ENCODE data around the gene RNF14.

The RNF14 gene

GRCh38 chr5:141973871-141974595 lies 5.1 kb downstream of the RNF14 start:
- H3K4me3 ChIP-seq (ENCODE audit: control insufficient read depth, low read depth, low read length): no peak overlapping the region
- DNase-seq (ENCODE audit: low read depth): no peak
- TF ChIP-seq CTCF (IDR thresholded peaks at IDR 0.05; ENCODE audit: control insufficient read depth, insufficient read depth, low read depth, low read length, missing control alignments): no peak

- TF ChIP-seq CTCF (IDR thresholded peaks at IDR 0.05; ENCODE audit: control insufficient read depth, insufficient read depth, low read depth, low read length, missing control alignments): no peak
- DNase-seq (ENCODE audit: low read depth): no peak
- H3K4me3 ChIP-seq (ENCODE audit: control insufficient read depth, low read depth, low read length): no peak overlapping the region
Observed at GRCh38 chr5:141976176-141976575, 7.3 kb downstream of the RNF14 start.

- TF ChIP-seq CTCF (IDR thresholded peaks at IDR 0.05; ENCODE audit: control insufficient read depth, insufficient read depth, low read depth, low read length, missing control alignments): no peak
- no peak overlapping the region for H3K4me3 ChIP-seq (ENCODE audit: control insufficient read depth, low read depth, low read length)
- no peak for DNase-seq (ENCODE audit: low read depth)
Observed at GRCh38 chr5:141978389-141978788, 9.5 kb downstream of the RNF14 start.

- no peak for TF ChIP-seq CTCF (IDR thresholded peaks at IDR 0.05; ENCODE audit: control insufficient read depth, insufficient read depth, low read depth, low read length, missing control alignments)
- H3K4me3 ChIP-seq (ENCODE audit: control insufficient read depth, low read depth, low read length): no peak overlapping the region
- DNase-seq (ENCODE audit: low read depth): no peak
Observed at GRCh38 chr5:141982626-141983025, 13.7 kb downstream of the RNF14 start.

- no peak overlapping the region for H3K4me3 ChIP-seq (ENCODE audit: control insufficient read depth, low read depth, low read length)
- DNase-seq (ENCODE audit: low read depth): no peak
- TF ChIP-seq CTCF (IDR thresholded peaks at IDR 0.05; ENCODE audit: control insufficient read depth, insufficient read depth, low read depth, low read length, missing control alignments): no peak
Observed at GRCh38 chr5:141986072-141986471, 17.2 kb downstream of the RNF14 start.

- no peak overlapping the region for H3K4me3 ChIP-seq (ENCODE audit: control insufficient read depth, low read depth, low read length)
- no peak for TF ChIP-seq CTCF (IDR thresholded peaks at IDR 0.05; ENCODE audit: control insufficient read depth, insufficient read depth, low read depth, low read length, missing control alignments)
- no peak for DNase-seq (ENCODE audit: low read depth)
Observed at GRCh38 chr5:141989720-141990119, 20.8 kb downstream of the RNF14 start.

All from AG09309 (cell line).